ENCODE results near the gene ZCWPW1. TPM values are rescaled to one million over a fixed set of nuclear protein-coding genes. Genes with fewer than 3 reads are reported as not detected.

The ZCWPW1 gene
- total RNA-seq (2021; fragmentation: NEBNext Ultra II Directional; extraction: Animal tissue kit (Norgen Biotek cat#: 25700)) (1.4 and 2.7 TPM in 2 replicates), polyA plus RNA-seq (2011; rRNA removed) (0.51 and 0.75 TPM in 2 replicates), polyA minus RNA-seq (2011; rRNA and poly(A)+ RNA removed) (0.29 and 0.69 TPM in 2 replicates)
- polyA plus RNA-seq (2011; cell fraction: cytosol; rRNA removed), result 1.5 TPM
- 2.8 TPM for polyA plus RNA-seq (2011; cell fraction: nucleus; rRNA removed)
- polyA plus RNA-seq (2012, experiment 1 of 2), result 1.0 to 2.7 TPM (median 1.6 TPM) in 4 replicates
- polyA plus RNA-seq (2012, experiment 2 of 2), result 0.33 TPM
- 2.0 TPM for polyA plus RNA-seq (2013, experiment 1 of 2)
- 1.5 TPM for polyA plus RNA-seq (2013, experiment 2 of 2)
- not detected for polyA minus RNA-seq (2011; cell fraction: cytosol; rRNA and poly(A)+ RNA removed)
- polyA minus RNA-seq (2011; cell fraction: nucleus; rRNA and poly(A)+ RNA removed), result 1.3 TPM
- long read RNA-seq, experiment 1, result 0 reads
- long read RNA-seq, experiment 2, partial matches to known transcripts, result 1 of 5 reads
- long read RNA-seq, experiment 2, other reads (novel, unspliced or antisense), result 4 of 5 reads

- peak; percentile 57 for FAIRE-seq
- peaks cover 0 to 16% (median 8%) of the 10 kb centered on the region in 4 experiments; a peak in 6 of 7 replicates for H3K4me1 ChIP-seq (replicated peaks in 1 of 4; ENCODE audit: control insufficient read depth in 3 of 4, insufficient read depth in 4 of 4, low read length in 3 of 4)
- peaks cover 0 to 30% of the 10 kb centered on the region in 2 experiments; a peak in 3 of 4 replicates for H3K79me2 ChIP-seq (ENCODE audit: control insufficient read depth in 1 of 2, insufficient read depth in 2 of 2, low read length in 2 of 2)
- 0 out of 2 replicates have a peak within 1 kb of the TSS, but pooled peaks have one; percentile 47 for H2AFZ ChIP-seq (ENCODE audit: low read length)
- H3K56ac ChIP-seq (replicated peaks; ENCODE audit: insufficient read length, low read depth, low read length), result peak within 1 kb of the TSS; percentile 99
- CTCF ChIA-PET (ENCODE audit: partially characterized antibody), result interaction anchor here (1.0 to 1.7 kb wide), 6 partner anchors 9 to 156 kb away, joined by 3 to 4 read pairs (median 3); no protein-coding TSS in a partner anchor
- peak within 1 kb of the TSS; percentile 99 for H3K18ac ChIP-seq (ENCODE audit: extremely low read depth, low read length)
- H4K91ac ChIP-seq (replicated peaks; ENCODE audit: insufficient read length, low read length), result peak within 1 kb of the TSS; percentile 98
- H3K14ac ChIP-seq (ENCODE audit: insufficient read length), result no peak within 1 kb of the TSS
- peak within 1 kb of the TSS; percentile 73 to 85 (median 80) for H3K4me3 ChIP-seq (ENCODE audit: extremely low read depth in 1 of 4, insufficient read depth in 2 of 4, low read depth in 3 of 4, low read length in 4 of 4)
- H4K5ac ChIP-seq (ENCODE audit: insufficient read length, low read depth, low read length), result peak within 1 kb of the TSS; percentile 97
- H2BK15ac ChIP-seq (ENCODE audit: low read length), result peak within 1 kb of the TSS; percentile 88; the same call in 1 of the 2 replicates
- peak within 1 kb of the TSS; percentile 83; the same call in 1 of the 2 replicates for H2AK5ac ChIP-seq (ENCODE audit: low read depth, low read length)
- no peak within 1 kb of the TSS for H3K23ac ChIP-seq (ENCODE audit: insufficient read length)
- POLR2A ChIA-PET (ENCODE audit: partially characterized antibody), result interaction anchor here (0.5 to 4.2 kb wide), 63 partner anchors 9 to 429 kb away, joined by 3 to 81 read pairs (median 5); partner anchors contain the start of genes ACTL6B, AP4M1, GAL3ST4 and MBLAC1
- peaks cover 5 to 8% of the 10 kb centered on the region in 2 experiments for H4K20me1 ChIP-seq (replicated peaks in 1 of 2; ENCODE audit: control insufficient read depth in 1 of 2, insufficient read depth in 2 of 2, low read length in 2 of 2)
- peak within 1 kb of the TSS; percentile 99 for H2BK5ac ChIP-seq (ENCODE audit: low read depth, low read length)
- peaks cover 8% of the 10 kb centered on the region; the same call in 1 of the 2 replicates for H3K23me2 ChIP-seq (ENCODE audit: low read depth, low read length)
- peak within 1 kb of the TSS; percentile 97 for H3K4ac ChIP-seq (replicated peaks; ENCODE audit: insufficient read length, low read depth, low read length)
- peak within 1 kb of the TSS; percentile 78 to 97 (median 90) for H3K9ac ChIP-seq (replicated peaks in 1 of 4; ENCODE audit: extremely low read depth in 1 of 4, low read depth in 3 of 4, low read length in 3 of 4)
- H3K4me2 ChIP-seq (ENCODE audit: insufficient read depth in 1 of 2, low read depth in 2 of 2, low read length in 2 of 2), result peak within 1 kb of the TSS; percentile 84 to 88
- peaks cover 2% of the 10 kb centered on the region for H3K79me1 ChIP-seq (ENCODE audit: low read depth, low read length)
- H3K36me3 ChIP-seq (ENCODE audit: control insufficient read depth in 2 of 4, insufficient read depth in 4 of 4, low read length in 3 of 4), result peaks cover 2 to 26% (median 7%) of the 10 kb centered on the region in 4 experiments; a peak in 5 of 8 replicates
- peaks cover 0 to 6% of the 10 kb centered on the region in 2 experiments; a peak in 1 of 4 replicates for H3K9me3 ChIP-seq (ENCODE audit: insufficient read depth in 2 of 2, low read depth in 1 of 2, low read length in 1 of 2)
- H3K27ac ChIP-seq (ENCODE audit: low read depth, low read length), result peak within 1 kb of the TSS; percentile 96
- peak; percentile 90 to 96 for DNase-seq (ENCODE audit: low read depth in 1 of 2, low spot score in 2 of 2)
- peak within 1 kb of the TSS; percentile 93 for H2BK120ac ChIP-seq (replicated peaks; ENCODE audit: low read depth, low read length)
- peaks cover 0 to 6% (median 6%) of the 10 kb centered on the region in 4 experiments; a peak in 4 of 7 replicates for H3K27me3 ChIP-seq (replicated peaks in 1 of 4; ENCODE audit: control insufficient read depth in 3 of 4, extremely low read depth in 1 of 4, insufficient read depth in 3 of 4, low read length in 3 of 4)
- H4K8ac ChIP-seq (ENCODE audit: extremely low read depth, insufficient read depth, low read length), result peak within 1 kb of the TSS; percentile 98
- 3% methylated on average over 43 of the region's 66 CpGs; no CpG with 5 or more reads in 1 of the 2 experiments for WGBS, 2 experiments (ENCODE audit: extremely low coverage in 1 of 2, insufficient coverage in 1 of 2, insufficient read length in 1 of 2, insufficient replicate concordance in 2 of 2, low coverage in 1 of 2, low lambda C conversion rate in 2 of 2, missing lambda C conversion rate in 1 of 2)
- no peak within 1 kb of the TSS for H2BK20ac ChIP-seq (ENCODE audit: low read length)
- peak within 1 kb of the TSS; percentile 100 for H2BK12ac ChIP-seq (ENCODE audit: low read depth, low read length)
- TF ChIP-seq CTCF (IDR thresholded peaks at IDR 0.05; ENCODE audit: control extremely low read depth in 1 of 3, insufficient read depth in 1 of 3, low read depth in 1 of 3, low read length in 3 of 3), result 0 out of 4 replicates have a peak, but pooled peaks of 1 of the 3 experiments have one; percentile 6
- no peak for TF ChIP-seq RNF2 (IDR thresholded peaks at IDR 0.05; ENCODE audit: borderline replicate concordance, low read depth, low read length, missing control alignments, poor library complexity, severe bottlenecking)
- peak; percentile 42; the same call in 1 of the 2 replicates for TF ChIP-seq RFX5 (IDR thresholded peaks at IDR 0.05; ENCODE audit: borderline replicate concordance, low read depth, low read length)
Measured at GRCh38 chr7:100428199-100428966, at the start of gene ZCWPW1. Gene ZCWPW1, minus strand, starts transcription at chr7:100428703. Its CDS starts 8,054 bp downstream, at chr7:100420649.
